SKM-1 treated with dmso at 0.1 percent for 144 hours (cell line): Measurements from ENCODE around the gene ZNF775.

Experiments
- DNase-seq: peaks from one replicate; lab custom pipeline; 2025; ENCODE audit not compliant: unreplicated experiment; lab: John Stamatoyannopoulos, UW

Gene ZNF775

DNA sequence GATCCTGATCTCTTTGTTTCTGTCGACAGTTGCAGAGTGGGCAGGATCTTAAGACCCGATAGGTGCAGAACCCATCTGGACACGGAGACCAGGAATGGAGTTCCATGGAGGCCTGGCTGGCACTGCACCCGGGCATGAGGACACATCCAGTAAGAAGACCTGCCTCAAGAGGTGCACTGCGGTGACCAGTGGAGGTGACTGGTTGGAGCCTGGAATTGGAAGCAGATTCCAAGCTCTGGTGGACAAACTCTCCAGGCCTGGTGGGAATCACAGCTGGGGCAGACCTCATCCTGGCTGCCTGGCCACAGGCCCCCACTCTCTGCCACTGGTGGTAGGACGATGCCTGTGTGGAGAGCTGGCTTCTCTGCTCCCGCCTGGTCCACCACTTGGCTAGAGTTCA lies 31.0 kb downstream of the ZNF775 start:
- no peak for DNase-seq

DNA sequence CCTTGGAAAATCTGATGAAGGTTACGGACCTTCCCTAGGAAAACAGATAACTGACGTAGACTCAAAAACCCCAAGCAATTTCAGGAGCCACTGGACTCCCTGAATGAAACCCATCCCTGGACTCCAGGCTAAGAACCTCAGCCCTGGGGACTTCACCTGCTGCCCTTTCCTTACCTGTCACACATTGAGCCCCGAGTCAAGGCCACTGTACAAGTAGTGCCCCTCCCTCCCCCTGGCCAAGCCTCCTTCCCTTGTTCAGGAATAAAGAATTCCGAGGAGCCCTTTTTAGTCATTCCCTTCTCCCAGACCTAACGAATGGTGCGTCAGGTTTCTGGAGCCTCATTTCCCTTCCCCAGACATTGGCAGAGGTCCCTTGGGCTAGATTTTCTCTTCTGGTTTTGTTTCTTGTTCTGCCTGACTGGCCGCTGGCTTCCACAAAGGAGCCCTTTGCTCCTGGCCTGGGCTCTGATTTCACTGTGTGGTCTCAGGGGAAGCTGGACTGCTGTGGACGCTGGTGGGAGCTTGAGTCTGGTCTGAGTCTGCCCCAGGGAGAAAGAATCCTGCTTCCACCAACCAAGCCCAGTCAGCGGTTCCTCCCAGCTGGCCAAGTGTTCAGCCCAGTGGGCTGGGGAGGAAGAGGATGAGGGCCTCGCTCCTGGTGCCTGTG lies 31.7 kb downstream of the ZNF775 start:
- no peak for DNase-seq

DNA sequence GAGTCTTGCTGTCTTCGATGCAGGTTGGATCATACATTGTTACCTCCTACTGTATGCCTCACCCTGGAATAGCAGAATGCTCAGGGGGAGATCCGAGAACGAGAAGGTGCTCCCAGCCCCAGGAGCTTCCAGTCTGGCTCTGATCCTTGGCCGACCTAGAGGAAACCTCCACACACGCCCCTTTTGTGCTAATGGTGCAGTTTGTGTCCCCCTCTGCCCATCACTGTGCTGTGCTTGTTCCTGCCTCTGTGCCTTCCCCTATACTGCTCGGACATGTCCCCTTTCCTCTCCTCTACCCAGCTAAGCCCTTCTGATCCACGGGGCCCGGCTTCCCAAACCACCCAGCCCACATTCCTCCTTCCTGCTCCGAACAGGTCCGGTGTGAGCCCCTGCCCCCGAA lies 32.5 kb downstream of the ZNF775 start:
- DNase-seq = no peak

DNA sequence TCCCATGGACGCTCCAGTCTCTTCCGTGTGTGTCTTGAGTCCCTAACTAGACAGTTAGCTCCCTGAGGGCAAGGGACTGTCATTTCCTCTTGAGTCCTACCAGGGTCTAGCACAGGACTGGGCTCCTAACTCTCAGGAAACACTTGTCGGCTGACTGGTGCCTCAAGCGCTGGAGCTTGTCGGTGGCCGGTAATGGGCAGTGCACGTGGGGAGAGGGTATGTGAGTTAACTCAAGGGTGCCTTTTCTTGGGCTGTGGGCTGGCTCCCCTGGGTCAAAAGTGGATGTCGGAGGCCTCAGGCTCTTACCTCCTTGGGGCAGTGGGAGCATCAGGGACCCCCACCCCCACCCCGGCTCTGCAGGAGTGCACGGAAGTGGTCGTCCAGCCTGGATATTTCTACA lies 32.9 kb downstream of the ZNF775 start:
- DNase-seq = no peak

DNA sequence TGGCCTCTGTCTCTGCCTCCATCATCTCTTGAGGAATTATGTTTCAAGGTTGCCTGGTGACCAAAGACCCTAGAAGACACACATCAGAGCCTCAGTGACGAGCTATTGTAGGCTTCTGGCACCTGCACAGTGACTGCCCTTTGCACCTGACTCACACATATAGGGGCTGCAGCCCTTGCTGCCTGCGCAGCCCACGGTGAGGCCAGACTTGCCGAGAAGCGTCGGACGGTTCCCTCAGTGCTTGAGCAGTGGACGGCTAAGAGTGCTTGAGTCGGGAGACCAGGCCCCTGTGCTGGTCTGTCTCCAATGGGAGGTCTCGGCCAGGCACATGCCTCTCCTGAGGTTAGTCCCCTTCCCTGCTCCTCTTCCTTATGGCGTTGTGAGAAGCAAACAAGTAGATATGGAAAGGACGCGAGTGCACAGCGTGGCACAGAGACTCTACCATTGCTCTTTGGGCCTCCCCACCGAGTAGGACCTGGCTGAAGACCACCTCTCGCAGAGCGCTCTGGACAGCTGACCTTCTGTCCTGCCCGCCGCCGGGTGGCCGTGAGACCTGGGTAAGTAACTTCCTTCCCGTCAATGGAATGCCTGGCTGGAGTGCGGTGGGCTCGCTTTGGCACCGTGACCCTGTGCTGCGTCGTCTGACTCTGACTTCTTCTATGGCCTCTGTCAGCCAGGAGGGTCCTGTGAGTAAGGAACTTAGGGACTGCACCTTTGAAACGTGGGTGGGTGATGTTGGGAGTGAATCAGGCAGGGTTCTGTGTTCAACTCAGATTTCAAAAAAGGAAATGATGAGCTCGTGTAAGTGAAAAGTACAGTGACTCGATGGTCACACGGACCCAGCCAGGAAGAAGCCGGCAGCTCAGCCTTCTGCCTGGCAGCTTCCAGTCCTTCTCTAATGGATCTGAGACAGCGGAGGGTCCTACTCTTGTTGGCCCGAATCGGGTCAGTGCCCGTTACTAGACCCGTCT lies 33.7 kb downstream of the ZNF775 start:
- no peak for DNase-seq

DNA sequence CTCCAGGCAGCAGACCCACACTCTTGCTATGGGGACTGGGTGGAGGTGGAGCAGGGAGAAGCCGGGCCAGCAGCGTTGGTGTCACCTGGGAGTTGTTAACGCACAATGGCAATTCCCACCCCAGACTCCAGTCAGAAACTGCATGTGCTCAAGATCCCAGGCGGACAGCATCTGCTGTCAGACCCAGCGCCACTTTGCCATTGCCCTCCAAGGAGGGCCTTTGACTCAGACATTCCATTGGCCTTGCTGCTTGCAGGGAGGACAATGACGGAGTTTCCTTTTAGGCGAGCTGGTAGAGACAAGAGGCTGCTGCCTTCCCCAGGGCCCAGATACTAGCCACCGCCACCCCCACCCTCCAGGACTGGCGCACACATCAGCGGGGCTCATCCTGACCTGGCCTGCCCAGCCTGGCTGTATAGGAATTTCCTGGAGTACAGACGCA lies 34.5 kb downstream of the ZNF775 start:
- no peak for DNase-seq

DNA sequence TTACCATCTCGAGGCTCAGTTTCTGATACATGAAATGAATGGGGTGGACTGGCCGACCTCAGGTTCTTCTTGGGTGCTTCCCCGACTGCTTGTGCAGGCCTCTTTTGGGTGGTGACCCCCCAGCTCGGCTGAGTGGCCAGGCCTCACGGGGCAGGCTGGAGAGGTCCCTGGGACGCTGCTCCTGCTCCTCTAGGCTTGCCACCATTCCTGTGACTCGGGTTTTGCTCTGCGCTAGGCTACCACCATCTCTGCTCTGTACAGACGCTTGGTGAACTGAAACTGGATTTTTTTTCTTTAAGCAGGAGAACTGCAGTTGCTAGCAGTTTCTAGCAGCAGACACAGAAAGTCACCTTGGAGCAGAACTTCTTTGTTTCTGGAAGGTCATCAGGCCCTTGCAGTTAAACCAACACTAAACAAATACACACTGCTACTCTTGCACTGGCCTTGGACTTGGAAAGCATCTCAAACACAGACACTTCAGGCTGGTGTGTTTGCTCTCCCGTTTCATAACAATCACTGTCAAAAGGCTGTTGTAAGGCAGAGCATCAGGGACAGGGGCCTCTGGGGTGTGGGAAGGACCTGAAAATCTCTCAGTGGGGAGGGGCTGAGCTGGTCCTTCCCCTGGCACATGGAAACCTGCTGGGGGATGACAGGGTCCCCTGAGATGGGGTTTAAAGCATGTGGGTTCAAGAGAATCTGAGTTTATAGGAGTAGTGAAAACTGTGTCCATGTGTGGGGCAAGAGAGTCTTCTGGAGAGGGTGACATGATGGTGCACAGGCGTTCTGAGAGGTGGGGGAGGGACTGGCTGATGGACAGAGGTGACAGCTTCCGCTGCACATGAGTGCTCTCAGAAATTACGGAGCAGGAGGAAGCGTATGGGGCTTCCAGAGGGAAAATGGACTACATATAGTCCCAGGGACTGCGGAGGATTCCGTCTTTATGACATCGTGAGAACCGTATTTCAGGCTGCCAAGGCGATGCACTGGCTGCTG lies 36.3 kb downstream of the ZNF775 start:
- DNase-seq = no peak

DNA sequence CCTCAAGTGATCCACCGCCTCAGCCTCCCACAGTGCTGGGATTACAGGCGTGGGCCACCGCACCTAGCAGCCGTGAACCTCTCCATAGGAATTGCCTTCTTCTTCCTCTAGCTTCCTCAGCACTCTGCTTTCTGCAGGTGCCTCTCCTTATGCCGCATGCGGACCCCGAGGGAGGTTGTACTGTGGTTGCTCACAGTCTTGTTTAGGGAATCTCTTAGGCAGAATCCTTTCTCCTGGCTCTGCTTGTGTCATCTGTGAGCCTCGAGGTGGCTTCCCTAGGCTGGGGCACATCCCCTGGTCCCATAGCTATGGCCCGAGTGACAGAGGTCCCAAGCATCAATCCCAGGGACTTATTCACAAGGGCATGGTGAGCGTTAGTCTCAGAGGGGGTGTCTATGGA lies 38.1 kb downstream of the ZNF775 start:
- DNase-seq = no peak

DNA sequence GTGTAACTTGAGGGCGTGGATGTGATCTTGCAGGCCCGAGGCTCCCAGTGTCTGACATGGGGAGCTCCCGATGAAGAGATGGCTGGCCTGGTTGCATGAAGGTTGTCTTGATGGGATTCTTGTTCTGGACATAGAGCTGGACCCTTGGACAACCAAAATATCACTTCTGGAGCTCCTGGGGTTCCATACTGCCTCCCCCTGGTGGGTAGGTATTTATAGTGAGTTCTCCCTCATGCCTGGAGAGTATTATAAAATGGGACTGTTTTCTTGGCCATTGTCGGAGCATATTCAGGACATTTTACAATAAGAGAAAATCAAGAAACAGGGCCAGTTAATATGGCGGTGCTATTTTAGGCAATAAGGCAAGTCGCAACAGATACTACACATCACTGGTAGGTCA lies 38.7 kb downstream of the ZNF775 start:
- DNase-seq = no peak

DNA sequence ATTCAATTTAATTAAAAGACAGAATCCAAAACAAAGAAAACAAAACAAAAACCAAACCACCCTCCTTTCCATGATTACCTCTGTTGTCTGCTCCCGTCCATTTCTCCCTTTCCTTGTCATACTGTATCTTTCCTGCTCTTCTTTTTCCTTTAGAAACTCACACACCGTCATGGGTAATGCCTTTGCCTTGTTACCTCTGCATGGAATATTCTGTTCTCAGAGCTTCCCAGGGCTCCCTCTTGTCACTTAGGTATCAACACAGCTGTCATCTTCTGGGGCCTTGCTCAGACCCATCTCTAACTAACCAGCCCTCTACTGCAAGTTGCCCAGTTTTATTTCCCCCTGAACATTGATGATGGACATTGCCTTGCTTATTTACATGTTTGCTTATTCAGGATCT lies 41.1 kb downstream of the ZNF775 start:
- DNase-seq = no peak

DNA sequence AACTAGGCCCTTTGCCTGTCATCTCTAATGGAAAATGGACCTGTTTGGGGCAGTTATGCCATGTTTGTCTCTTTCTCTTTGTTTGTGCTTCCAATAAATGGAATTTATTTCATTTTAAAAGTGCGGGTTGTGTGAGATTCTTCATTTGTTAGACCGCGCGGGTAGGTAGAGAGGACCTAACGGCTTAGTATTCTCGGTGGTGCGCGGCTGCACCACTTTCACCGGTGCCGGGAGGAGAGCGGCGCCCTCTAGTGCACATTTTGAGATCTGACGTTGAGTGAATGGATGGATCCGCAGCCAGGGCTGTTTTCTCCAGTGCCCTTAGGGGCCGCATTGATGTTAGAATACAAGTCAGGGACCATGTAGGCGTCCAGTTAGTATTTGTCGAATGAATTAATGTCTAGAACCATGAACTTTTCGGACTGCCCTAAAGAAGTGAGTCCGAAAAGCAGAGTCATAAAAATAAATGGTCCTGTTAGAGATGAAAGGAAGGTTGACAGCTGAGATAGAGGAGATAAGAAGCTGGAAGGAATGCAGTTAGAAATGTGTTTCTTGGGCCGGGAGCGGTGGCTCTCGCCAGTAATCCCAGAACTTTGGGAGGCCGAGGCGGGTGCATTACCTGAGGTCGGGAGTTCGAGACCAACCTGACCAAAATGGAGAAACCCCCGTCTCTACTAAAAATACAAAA lies 42.0 kb downstream of the ZNF775 start:
- peak; percentile 44 for DNase-seq

DNA sequence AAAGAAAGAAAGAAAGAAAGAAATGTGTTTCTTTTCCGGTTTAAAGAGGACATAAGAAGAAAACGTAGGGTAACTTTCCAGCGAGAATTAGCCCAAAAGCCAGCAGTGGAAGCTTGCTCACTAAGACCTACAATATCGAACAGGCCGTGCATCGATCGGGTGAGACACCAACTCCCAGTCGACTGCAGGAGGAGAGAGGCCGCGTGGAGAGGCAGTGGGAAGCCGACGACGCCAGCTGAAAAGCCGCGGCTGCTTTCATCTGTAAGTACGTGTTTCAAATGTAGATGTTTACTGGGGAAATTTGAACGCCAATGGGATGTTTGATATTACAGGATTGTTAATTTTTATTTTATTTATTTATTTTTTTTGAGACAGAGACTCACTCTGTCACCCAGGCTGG lies 42.7 kb downstream of the ZNF775 start:
- DNase-seq = no peak

DNA sequence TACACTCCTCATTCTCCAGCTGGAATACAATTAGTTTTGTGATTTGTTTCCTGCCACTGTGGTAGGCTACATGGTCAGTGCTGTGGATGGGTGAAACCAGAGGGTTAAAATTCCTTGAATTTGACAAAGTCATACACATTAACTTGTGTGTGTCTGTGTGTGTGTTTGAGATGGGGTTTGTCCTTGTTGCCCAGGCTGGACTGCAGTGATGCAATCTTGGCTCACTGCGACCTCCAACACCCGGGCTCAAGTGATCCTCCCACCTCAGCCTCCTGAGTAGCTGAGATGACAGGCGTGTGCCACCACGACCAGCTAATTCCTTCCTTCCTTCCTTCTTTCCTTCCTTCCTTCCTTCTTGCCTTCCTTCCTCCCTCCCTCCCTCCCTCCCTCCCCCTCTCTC lies 46.5 kb downstream of the ZNF775 start:
- DNase-seq = no peak

DNA sequence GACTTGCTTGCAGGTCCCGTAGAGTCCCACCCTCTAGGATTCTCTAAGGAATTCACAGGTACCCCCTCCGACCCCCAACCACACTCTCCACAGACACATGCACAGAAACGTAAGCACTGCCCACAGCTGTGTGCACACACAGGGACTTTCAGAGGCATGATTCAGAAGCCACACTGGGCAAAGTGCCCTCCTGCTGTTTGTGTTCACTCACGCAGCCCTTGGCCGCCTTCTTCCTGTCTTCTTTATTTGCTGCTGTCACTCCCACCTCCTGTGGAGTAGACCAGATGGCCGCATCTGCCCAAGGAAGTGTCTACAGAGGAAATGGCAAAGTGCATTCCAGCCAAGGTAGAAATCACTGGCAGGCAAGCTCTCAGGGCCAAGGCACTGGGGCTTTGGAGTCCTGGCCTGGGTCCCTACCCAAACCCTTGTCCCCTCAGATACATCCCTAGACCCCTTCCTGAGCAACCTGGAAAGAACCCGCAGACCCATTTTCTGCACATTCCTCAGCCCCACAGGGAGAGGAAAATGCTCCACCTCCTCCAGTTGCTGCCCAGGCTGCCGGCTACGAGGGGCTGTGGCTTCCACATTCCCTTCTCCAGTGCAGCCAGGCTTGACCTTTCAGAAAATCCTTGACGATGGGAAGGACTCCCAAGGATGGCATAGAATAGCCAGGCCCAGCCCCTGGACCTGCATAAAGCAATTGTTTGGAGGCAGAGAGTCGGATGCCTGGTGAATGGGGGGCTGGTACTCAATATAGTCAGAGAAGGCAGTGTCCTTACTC lies 49.7 kb downstream of the ZNF775 start:
- no peak for DNase-seq

DNA sequence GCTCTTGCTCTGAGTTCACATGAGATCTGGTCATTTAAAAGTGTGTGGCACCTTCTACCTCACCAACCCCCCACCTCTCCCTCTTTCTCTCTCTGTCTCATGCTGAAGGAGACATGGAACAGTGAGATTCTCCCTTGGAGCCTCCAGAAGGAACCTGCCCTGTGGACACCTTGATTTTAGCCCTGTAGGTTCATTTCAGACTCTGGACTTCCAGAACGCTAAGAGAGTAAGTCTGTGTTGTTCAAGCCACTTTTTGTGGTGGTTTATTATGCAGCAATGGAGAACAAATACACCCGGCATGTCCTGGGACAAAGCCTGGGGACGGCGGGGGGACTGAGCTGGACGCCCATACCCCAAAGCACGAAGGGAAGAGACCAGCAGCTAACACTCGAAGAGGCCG lies 50.6 kb downstream of the ZNF775 start:
- DNase-seq = no peak

DNA sequence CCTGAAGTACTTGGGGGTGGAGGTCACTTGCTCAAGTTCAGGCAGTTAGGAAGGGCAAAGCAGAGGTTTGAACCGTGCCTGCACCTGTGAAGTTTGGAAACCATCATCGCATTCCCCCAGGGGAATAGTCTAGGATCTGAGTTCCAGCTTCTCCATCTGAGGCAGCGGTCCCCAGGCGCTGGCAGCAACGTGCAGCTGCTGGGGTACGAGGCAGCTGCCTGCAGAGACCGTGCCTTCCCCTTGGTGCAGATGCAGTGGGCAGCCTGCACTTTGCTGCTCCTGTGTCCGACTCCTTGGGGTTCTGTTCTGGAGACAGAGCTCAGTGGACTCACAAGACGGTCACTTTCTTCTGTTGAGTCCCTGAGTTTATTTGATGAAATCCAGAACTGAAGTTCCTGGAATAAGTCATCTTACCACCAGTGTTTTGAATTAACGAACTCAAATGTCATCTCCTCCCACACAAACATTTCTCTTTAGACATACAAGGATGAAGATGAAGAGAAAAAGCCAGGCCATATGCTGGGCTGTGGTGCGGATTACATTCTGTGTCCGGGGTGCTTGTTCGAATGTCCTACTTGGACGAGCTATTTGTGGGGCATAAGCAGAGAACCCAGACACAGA lies 51.4 kb downstream of the ZNF775 start:
- no peak for DNase-seq

DNA sequence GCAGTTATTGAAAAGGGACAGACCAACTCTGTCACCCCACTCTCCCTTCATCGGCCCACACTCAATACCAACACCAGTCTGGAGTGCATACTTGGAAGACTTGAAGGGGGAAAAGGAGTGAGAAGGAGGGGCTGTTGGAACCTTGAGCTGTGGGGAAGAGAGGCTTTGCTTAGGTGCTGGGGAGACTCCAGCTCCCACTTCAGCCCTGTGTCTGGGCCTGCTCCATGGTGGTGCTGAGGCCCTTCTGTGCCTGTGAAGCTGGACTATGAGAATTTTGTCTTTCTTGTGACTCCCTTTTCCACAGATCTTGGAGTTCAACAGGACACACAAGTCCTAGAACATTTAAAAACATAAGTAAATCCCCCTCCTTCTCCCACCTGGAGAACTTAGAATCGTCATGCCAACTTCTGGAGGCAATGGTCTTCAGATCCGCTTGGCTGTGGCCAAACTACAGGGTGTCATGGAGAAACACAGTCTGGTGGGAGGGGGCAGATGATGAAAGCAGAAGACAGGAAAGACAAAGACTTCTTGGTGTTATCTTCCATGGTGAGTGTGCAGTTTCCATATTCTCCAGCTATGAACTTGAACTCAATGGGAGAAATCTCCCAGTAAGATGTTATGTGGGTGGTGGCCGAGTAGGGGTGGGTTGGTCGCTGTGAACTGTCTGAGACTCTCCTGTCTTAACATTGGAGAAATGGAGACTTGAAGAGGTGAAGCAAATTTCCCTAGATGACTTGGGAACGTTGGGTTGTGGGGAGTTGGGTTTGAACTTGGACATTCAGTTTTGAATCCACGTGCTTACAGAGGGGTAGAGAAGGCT lies 52.9 kb downstream of the ZNF775 start:
- no peak for DNase-seq
